ENCODE data around the gene SPARCL1. TPM values are rescaled to one million over a fixed set of nuclear protein-coding genes. Genes with fewer than 3 reads are reported as not detected.

SPARCL1 gene
- total RNA-seq, 1 donor from 2014 or later = not detected

GRCh38 chr4:87547016-87547708 is 18.0 kb upstream of the SPARCL1 start:
- peaks cover 4% of the 10 kb centered on the region for H3K4me1 Mint-ChIP-seq (ENCODE audit: low read depth, unreplicated experiment)
- no peaks in the 10 kb centered on the region for H3K9me3 Mint-ChIP-seq (ENCODE audit: unreplicated experiment)
- DNase-seq = no peak
- no peak overlapping the region for H3K27ac Mint-ChIP-seq (ENCODE audit: unreplicated experiment)
- H3K4me3 Mint-ChIP-seq (ENCODE audit: unreplicated experiment) = no peak overlapping the region
- H3K27me3 Mint-ChIP-seq (ENCODE audit: unreplicated experiment) = no peaks in the 10 kb centered on the region
- TF ChIP-seq, protein P1, sequence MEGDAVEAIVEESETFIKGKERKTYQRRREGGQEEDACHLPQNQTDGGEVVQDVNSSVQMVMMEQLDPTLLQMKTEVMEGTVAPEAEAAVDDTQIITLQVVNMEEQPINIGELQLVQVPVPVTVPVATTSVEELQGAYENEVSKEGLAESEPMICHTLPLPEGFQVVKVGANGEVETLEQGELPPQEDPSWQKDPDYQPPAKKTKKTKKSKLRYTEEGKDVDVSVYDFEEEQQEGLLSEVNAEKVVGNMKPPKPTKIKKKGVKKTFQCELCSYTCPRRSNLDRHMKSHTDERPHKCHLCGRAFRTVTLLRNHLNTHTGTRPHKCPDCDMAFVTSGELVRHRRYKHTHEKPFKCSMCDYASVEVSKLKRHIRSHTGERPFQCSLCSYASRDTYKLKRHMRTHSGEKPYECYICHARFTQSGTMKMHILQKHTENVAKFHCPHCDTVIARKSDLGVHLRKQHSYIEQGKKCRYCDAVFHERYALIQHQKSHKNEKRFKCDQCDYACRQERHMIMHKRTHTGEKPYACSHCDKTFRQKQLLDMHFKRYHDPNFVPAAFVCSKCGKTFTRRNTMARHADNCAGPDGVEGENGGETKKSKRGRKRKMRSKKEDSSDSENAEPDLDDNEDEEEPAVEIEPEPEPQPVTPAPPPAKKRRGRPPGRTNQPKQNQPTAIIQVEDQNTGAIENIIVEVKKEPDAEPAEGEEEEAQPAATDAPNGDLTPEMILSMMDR (IDR thresholded peaks at IDR 0.05; ENCODE audit: partially characterized antibody, unreplicated experiment) = no peak
- H3K36me3 Mint-ChIP-seq (ENCODE audit: unreplicated experiment) = no peaks in the 10 kb centered on the region

GRCh38 chr4:87545052-87545451 is 15.9 kb upstream of the SPARCL1 start:
- no peak overlapping the region for H3K27ac Mint-ChIP-seq (ENCODE audit: unreplicated experiment)

DNA sequence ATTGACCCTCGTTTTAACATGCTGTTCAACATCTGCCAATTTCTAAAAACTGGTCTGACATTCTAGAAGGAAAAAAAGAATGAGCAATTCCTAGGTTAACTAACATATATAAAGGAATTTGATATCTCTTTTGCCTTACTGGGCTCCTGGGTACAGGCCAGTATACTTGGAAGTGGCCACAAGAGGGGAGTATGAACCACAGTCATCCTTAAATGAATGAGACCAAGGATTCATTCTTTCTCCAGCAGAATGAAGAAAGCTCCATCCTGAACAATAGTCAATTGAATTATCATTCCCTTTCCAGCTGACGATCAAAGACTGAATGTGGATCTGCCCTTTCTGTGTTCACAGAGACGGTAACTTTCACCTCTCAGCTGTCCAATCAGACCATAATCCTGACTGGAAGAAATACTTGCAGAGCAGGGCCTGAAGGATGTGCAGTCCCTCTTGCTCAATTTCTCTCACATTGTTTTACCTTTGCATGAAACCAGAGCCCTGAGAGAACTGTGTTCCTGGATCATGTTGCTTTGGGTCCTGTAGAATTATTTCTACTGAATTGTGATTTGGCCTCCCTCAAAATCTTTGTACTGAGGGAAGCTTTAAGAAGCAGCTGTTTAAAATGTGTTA is 14.8 kb upstream of the SPARCL1 start:
- peaks cover 7% of the 10 kb centered on the region for H3K4me1 Mint-ChIP-seq (ENCODE audit: low read depth, unreplicated experiment)
- H3K27me3 Mint-ChIP-seq (ENCODE audit: unreplicated experiment) = no peaks in the 10 kb centered on the region
- TF ChIP-seq, protein P1 (IDR thresholded peaks at IDR 0.05; ENCODE audit: partially characterized antibody, unreplicated experiment) = no peak
- no peak for DNase-seq
- no peaks in the 10 kb centered on the region for H3K9me3 Mint-ChIP-seq (ENCODE audit: unreplicated experiment)
- H3K27ac Mint-ChIP-seq (ENCODE audit: unreplicated experiment) = no peak overlapping the region
- no peak overlapping the region for H3K4me3 Mint-ChIP-seq (ENCODE audit: unreplicated experiment)
- H3K36me3 Mint-ChIP-seq (ENCODE audit: unreplicated experiment) = no peaks in the 10 kb centered on the region

More at GRCh38 chr4:87545052-87545451, 15.9 kb upstream of the SPARCL1 start:
- no peak for DNase-seq
- H3K4me1 Mint-ChIP-seq (ENCODE audit: low read depth, unreplicated experiment) = peaks cover 7% of the 10 kb centered on the region
- no peaks in the 10 kb centered on the region for H3K9me3 Mint-ChIP-seq (ENCODE audit: unreplicated experiment)
- H3K36me3 Mint-ChIP-seq (ENCODE audit: unreplicated experiment) = no peaks in the 10 kb centered on the region
- no peak overlapping the region for H3K4me3 Mint-ChIP-seq (ENCODE audit: unreplicated experiment)
- TF ChIP-seq, protein P1 (IDR thresholded peaks at IDR 0.05; ENCODE audit: partially characterized antibody, unreplicated experiment) = no peak
- no peaks in the 10 kb centered on the region for H3K27me3 Mint-ChIP-seq (ENCODE audit: unreplicated experiment)

- H3K4me1 Mint-ChIP-seq (ENCODE audit: low read depth, unreplicated experiment) = peaks cover 7% of the 10 kb centered on the region
- no peak for DNase-seq
- TF ChIP-seq, protein P1 (IDR thresholded peaks at IDR 0.05; ENCODE audit: partially characterized antibody, unreplicated experiment) = no peak
- H3K9me3 Mint-ChIP-seq (ENCODE audit: unreplicated experiment) = no peaks in the 10 kb centered on the region
- no peak overlapping the region for H3K4me3 Mint-ChIP-seq (ENCODE audit: unreplicated experiment)
- no peaks in the 10 kb centered on the region for H3K36me3 Mint-ChIP-seq (ENCODE audit: unreplicated experiment)
- no peaks in the 10 kb centered on the region for H3K27me3 Mint-ChIP-seq (ENCODE audit: unreplicated experiment)
- H3K27ac Mint-ChIP-seq (ENCODE audit: unreplicated experiment) = no peak overlapping the region
Observed at GRCh38 chr4:87542734-87543312, 13.6 kb upstream of the SPARCL1 start.
